BLaER1 treated with 17β-estradiol and CSF1 and Interleukin-3, amounts not matched to agents 10 nM and 100 nM (cell line): ENCODE results near the gene KCTD15.

Source experiments
- H3K27ac ChIP-seq, 11 experiments: shearing (Covaris generic); formaldehyde crosslinking; 2 replicates each; pipeline ENCODE4 v1.8.1; 2022
- H3K27me3 ChIP-seq, 11 experiments: shearing (Covaris generic); formaldehyde crosslinking; 2 replicates each; pipeline ENCODE4 v1.8.1; 2022
- H3K36me3 ChIP-seq, 11 experiments: shearing (Covaris generic); formaldehyde crosslinking; 2 replicates each; pipeline ENCODE4 v1.8.1; 2022
- H3K4me1 ChIP-seq, 10 experiments: shearing (Covaris generic); formaldehyde crosslinking; 2 replicates each; pipeline ENCODE4 v1.8.1; 2022
- H3K4me2 ChIP-seq, 11 experiments: shearing (Covaris generic); formaldehyde crosslinking; 2 replicates each; pipeline ENCODE4 v1.8.1; 2022
- H3K4me3 ChIP-seq, 10 experiments: shearing (Covaris generic); formaldehyde crosslinking; 2 replicates each; pipeline ENCODE4 v1.8.1; 2022
- H3K9ac ChIP-seq, 11 experiments: shearing (Covaris generic); formaldehyde crosslinking; 2 replicates each; pipeline ENCODE4 v1.8.1; 2022
- H3K9me3 ChIP-seq, 11 experiments: shearing (Covaris generic); formaldehyde crosslinking; replicated peaks in 1 of 11; 2 replicates each; pipeline ENCODE4 v1.8.1; 2022
- H4K20me1 ChIP-seq, 11 experiments: shearing (Covaris generic); formaldehyde crosslinking; 2 replicates each; pipeline ENCODE4 v1.8.1; 2022
- Cebpa-rat ChIP-seq, 11 experiments: shearing (Covaris generic); IDR thresholded peaks; 2 replicates each; pipeline ENCODE4 v1.8.1; 2022

KCTD15 gene

DNA sequence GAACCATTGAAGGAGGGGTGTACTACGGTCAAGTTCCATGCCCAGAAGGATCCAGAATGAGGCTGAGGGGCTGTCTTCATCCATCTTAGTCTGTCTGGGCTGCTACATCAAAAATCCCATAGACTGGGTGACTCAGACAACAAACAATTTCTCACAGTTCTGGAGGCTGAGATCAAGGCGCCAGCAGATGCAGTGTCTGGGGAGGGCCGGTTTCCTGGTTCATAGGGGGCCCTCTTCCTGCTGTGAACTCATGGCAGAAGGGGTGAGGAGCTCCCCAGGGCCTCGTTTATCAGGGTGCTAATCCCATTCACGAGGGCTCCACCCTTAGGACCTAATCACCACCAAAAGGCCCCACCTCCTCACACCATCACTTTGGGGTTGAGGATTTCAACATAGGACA is 14.7 kb upstream of the KCTD15 start:
- no peak overlapping the region for H3K4me3 ChIP-seq
- H3K9ac ChIP-seq, result no peak overlapping the region
- TF ChIP-seq Cebpa-rat (IDR thresholded peaks at IDR 0.05), result no peak
- H3K27me3 ChIP-seq, result peaks cover 0 to 12% (median 7%) of the 10 kb centered on the region in 11 experiments; a peak in 7 of 22 replicates
- peak overlapping the region in 4 of 11 experiments; percentile 11 to 24 (median 15); a peak in 5 of 22 replicates for H3K4me2 ChIP-seq
- H3K9me3 ChIP-seq, result peaks cover 0 to 9% (median 0%) of the 10 kb centered on the region in 11 experiments; a peak in 7 of 22 replicates
- H4K20me1 ChIP-seq, result peaks cover 0 to 5% (median 0%) of the 10 kb centered on the region in 11 experiments; a peak in 2 of 22 replicates
- H3K4me1 ChIP-seq, result peaks cover 3 to 27% (median 9%) of the 10 kb centered on the region in 10 experiments; a peak in 15 of 20 replicates
- H3K27ac ChIP-seq, result no peak overlapping the region
- no peaks in the 10 kb centered on the region for H3K36me3 ChIP-seq

DNA sequence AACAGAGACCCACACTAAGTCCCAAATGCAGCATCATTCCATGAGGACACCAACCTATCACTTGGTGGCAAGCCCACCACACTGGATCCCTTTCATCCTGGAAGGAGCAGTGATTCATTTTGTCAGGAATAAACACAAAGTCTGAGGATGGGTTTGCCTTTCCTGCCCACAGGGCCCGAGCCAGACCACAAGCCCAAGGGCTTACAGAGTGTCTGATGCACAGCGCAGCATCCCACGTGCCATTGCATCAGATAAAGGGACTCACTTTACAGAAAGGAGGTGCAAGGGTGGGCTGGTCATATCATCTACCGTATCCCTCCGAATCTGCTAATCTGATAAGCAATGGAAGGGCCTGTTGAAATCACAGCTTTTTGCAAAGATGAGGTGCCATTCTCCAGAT is 12.2 kb upstream of the KCTD15 start:
- H3K27ac ChIP-seq, result no peak overlapping the region
- H3K4me1 ChIP-seq, result peaks cover 0 to 16% (median 6%) of the 10 kb centered on the region in 10 experiments; a peak in 12 of 20 replicates
- H3K27me3 ChIP-seq, result no peaks in the 10 kb centered on the region
- no peak overlapping the region for H3K9ac ChIP-seq
- H3K4me2 ChIP-seq, result no peak overlapping the region
- H3K36me3 ChIP-seq, result no peaks in the 10 kb centered on the region
- H4K20me1 ChIP-seq, result no peaks in the 10 kb centered on the region
- peaks cover 0 to 9% (median 0%) of the 10 kb centered on the region in 11 experiments; a peak in 7 of 22 replicates for H3K9me3 ChIP-seq
- no peak overlapping the region for H3K4me3 ChIP-seq
- no peak for TF ChIP-seq Cebpa-rat (IDR thresholded peaks at IDR 0.05)

DNA sequence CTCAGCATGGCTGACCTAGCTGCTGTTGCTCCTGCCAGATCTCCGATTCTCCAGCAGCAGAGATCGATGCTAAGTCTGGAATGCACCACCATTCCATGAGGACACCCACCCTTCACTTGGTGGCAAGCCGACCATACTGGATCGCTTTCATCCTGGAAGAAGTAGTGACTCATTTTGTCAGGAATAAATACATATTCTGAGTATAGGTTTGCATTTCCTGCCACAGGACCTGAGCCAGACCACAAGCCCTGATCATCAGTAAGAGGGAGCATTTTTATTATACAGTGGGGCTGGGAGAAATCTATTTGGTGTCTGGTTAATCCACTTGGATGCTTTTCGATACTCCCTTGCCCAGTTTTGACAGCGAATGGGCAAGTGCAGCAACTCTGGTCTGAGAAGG is 10.9 kb upstream of the KCTD15 start:
- peaks cover 0 to 16% (median 6%) of the 10 kb centered on the region in 10 experiments; a peak in 12 of 20 replicates for H3K4me1 ChIP-seq
- peak overlapping the region in 7 of 11 experiments; percentile 5 to 42 (median 19); a peak in 7 of 22 replicates for H3K4me2 ChIP-seq
- no peaks in the 10 kb centered on the region for H3K27me3 ChIP-seq
- H4K20me1 ChIP-seq, result no peaks in the 10 kb centered on the region
- no peak for TF ChIP-seq Cebpa-rat (IDR thresholded peaks at IDR 0.05)
- H3K9ac ChIP-seq, result no peak overlapping the region
- peaks cover 0 to 9% (median 0%) of the 10 kb centered on the region in 11 experiments; a peak in 7 of 22 replicates for H3K9me3 ChIP-seq
- H3K4me3 ChIP-seq, result no peak overlapping the region
- H3K36me3 ChIP-seq, result no peaks in the 10 kb centered on the region
- H3K27ac ChIP-seq, result no peak overlapping the region

DNA sequence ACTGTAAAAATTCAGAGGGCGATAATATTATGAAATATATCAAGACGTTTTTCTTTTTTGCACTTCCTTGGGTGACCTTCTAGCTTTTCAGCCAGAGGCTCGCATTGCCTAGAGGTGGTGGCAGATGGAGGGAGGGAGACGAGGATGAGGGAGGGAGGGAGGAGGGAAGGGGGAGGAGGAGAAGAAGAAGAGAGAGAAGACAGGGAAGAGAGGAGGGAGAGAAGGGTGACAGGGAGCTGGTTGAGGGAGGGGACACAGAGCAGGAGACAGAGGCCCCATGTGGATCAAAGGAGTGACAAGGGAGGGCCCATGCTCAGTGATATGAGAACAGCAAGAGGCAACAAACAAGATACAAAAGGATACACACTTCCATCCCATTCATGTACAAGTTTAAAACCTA is 8.0 kb upstream of the KCTD15 start:
- H3K4me2 ChIP-seq, result no peak overlapping the region
- no peaks in the 10 kb centered on the region for H4K20me1 ChIP-seq
- H3K4me3 ChIP-seq, result no peak overlapping the region
- H3K27me3 ChIP-seq, result no peaks in the 10 kb centered on the region
- H3K9ac ChIP-seq, result no peak overlapping the region
- H3K27ac ChIP-seq, result no peak overlapping the region
- peaks cover 0 to 17% (median 11%) of the 10 kb centered on the region in 10 experiments; a peak in 14 of 20 replicates for H3K4me1 ChIP-seq
- no peak for TF ChIP-seq Cebpa-rat (IDR thresholded peaks at IDR 0.05)
- no peaks in the 10 kb centered on the region for H3K36me3 ChIP-seq
- no peaks in the 10 kb centered on the region for H3K9me3 ChIP-seq

DNA sequence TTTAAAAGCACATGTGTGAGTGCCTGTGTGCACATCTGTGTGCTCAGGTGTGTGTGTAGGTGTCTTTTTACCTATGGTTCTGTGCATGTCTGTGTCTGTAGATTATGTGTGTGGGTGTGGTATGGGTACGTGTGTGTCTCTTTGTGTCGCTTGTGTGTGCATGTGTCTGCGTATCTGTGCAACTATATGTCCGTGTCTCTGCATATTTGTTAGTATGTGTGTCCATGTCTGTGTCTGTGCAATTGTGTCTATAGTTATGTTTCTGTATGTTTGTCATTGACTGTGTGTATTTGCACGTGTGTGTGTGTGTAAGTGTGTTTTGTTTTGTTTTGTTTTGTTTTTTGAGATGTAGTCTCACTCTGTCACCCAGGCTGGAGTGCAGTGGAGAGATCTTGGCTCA is 7.3 kb upstream of the KCTD15 start:
- no peak overlapping the region for H3K27ac ChIP-seq
- no peaks in the 10 kb centered on the region for H3K36me3 ChIP-seq
- no peaks in the 10 kb centered on the region for H3K9me3 ChIP-seq
- H3K4me3 ChIP-seq, result no peak overlapping the region
- no peak for TF ChIP-seq Cebpa-rat (IDR thresholded peaks at IDR 0.05)
- no peaks in the 10 kb centered on the region for H4K20me1 ChIP-seq
- no peaks in the 10 kb centered on the region for H3K27me3 ChIP-seq
- H3K9ac ChIP-seq, result no peak overlapping the region
- H3K4me2 ChIP-seq, result no peak overlapping the region
- H3K4me1 ChIP-seq, result peaks cover 2 to 19% (median 14%) of the 10 kb centered on the region in 10 experiments

DNA sequence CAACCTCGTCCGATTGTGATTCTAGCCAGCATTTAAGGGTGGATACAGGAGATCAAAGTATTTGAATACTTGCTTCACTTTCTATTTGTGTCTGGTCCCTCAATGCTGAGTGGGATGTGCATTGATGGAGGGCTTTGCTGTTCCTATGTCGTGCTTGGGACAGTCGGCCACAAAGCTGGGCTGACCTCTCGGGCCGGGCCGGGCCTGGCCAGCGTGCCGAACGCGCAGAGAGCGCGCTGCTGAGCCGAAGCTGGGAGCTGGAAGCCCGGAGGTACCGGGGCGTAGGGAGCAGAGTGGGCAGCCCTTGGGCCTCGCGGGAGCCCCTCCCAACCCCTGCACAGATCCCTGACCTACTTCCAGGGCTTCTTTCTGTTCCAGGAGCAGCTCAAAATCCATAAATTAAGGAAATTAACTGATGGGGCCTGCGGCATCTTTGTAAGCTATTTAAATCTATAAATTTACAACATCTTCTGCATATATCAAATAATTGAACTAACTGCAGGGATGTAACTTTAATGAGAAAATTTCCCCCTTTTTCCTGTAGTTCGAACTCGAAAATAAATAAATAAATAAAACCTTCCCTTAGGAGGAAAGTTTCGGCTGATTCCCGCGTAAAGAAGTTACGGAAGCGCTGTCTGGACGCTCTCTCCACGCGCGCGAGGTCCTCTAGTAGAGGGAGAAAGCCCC is 1.8 kb upstream of the KCTD15 start:
- peaks cover 0 to 13% (median 8%) of the 10 kb centered on the region in 11 experiments; a peak in 15 of 22 replicates for H3K36me3 ChIP-seq
- peak overlapping the region; percentile 89 to 100 (median 100) for H3K27ac ChIP-seq
- H4K20me1 ChIP-seq, result peaks cover 0 to 18% (median 15%) of the 10 kb centered on the region in 11 experiments; a peak in 15 of 22 replicates
- no peak for TF ChIP-seq Cebpa-rat (IDR thresholded peaks at IDR 0.05)
- peak overlapping the region; percentile 95 to 100 (median 100) for H3K9ac ChIP-seq
- H3K27me3 ChIP-seq, result no peaks in the 10 kb centered on the region
- H3K9me3 ChIP-seq, result no peaks in the 10 kb centered on the region
- peak overlapping the region; percentile 76 to 94 (median 86) for H3K4me3 ChIP-seq
- H3K4me1 ChIP-seq, result peaks cover 23 to 37% (median 32%) of the 10 kb centered on the region in 10 experiments
- peak overlapping the region; percentile 78 to 96 (median 91) for H3K4me2 ChIP-seq

DNA sequence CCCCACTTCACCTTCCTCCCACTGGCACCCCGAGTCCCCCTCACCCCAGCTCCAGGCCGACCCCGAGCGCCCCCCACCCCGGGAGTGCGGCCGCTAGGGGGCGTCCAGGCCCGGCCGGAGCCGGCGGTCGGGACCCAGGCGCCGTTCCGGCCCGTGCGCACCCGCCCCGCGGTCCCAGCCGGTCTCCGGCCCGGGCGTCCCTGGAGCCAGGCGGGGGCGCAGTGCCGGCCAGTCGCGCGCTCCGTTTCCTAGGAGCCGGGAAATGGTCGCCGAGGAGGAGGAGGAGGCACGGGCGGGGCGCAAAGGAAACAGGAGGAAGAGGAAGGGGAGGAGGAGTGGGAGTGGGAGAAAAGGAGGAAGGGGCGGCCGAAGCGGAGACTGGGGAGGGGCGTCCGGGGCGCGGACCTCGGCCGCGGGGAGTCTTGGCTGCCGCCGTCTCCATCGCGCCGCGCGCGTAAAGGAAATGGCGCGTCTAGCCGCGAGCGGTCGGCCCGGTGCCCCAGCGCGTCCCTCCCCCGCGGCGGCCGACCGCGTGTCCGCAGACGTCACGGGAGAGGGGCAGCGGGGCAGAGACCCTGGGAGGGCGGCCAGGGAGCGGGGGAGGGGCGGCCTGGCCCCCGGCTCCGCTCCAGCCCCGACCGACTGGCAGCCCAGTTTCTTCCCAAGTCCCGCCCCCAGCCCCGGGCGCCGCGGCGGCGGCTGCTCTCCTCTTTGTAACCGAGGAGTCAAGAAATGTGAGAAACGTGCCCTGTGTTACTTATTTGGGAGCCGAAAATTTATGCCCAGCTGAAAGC is 1.1 kb upstream of the KCTD15 start:
- peak overlapping the region; percentile 89 to 100 (median 100) for H3K27ac ChIP-seq
- TF ChIP-seq Cebpa-rat (IDR thresholded peaks at IDR 0.05), result no peak
- H3K27me3 ChIP-seq, result no peaks in the 10 kb centered on the region
- H3K9me3 ChIP-seq, result no peaks in the 10 kb centered on the region
- peak overlapping the region; percentile 78 to 96 (median 91) for H3K4me2 ChIP-seq
- peaks cover 25 to 45% (median 39%) of the 10 kb centered on the region in 10 experiments for H3K4me1 ChIP-seq
- H4K20me1 ChIP-seq, result peaks cover 0 to 25% (median 21%) of the 10 kb centered on the region in 11 experiments; a peak in 16 of 22 replicates
- H3K36me3 ChIP-seq, result peaks cover 5 to 21% (median 15%) of the 10 kb centered on the region in 11 experiments; a peak in 19 of 22 replicates
- peak overlapping the region; percentile 76 to 94 (median 86) for H3K4me3 ChIP-seq
- peak overlapping the region; percentile 95 to 100 (median 100) for H3K9ac ChIP-seq

DNA sequence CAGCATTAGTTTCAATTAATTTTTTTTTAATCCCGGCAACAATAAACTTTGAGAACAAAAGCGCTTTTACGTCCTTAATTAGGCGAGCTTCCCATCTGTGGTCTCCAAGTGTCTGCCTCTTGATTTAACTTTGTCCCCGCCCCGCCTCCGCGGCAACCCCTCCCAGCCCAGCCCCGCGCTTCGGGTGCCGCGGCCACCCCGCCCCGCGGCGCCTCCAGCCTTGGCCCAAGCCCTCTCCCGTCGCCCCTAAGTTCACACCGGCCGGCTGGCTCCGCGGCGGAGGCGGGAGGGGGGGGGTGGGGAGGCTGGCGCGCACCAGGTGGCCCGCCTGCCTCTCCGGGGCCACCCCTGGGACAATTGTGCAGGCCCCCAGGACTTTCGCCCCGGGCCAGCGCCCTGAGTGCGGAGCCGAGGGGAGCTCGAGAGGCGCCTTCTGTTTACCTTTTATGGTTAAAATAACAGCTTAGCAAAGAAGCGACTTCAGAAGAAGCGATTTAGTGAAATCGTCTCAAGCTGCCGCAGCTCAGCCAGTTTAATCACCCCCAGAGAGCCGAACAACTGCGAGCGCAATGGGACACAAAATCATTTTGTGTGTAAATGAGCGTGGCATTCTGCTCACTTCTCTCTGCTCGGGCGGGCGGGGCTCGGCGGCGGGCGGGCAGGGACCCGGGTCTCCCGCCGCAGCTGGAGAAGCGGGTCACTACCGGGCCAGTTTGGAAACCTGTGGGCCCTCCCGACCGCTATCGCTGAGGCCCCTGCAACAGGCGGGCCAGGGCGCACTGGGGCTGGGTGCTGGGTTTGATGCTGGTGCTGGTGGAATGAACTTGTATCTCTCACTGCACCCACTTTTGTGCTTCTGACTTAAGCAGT is 1.4 kb downstream of the KCTD15 start:
- Histone ChIP-seq H3K27me3 (no peaks in the 10 kb centered on the region), H3K36me3 (peaks cover 29 to 45% (median 40%) of the 10 kb centered on the region in 11 experiments), H4K20me1 (peaks cover 0 to 50% (median 41%) of the 10 kb centered on the region in 11 experiments; a peak in 17 of 22 replicates), H3K4me3 (peak overlapping the region; percentile 76 to 94 (median 86)), H3K4me2 (peak overlapping the region; percentile 84 to 95 (median 91)), H3K27ac (peak overlapping the region in 9 of 11 experiments; percentile 97 to 100 (median 100); a peak in 18 of 22 replicates), H3K9me3 (no peaks in the 10 kb centered on the region), H3K4me1 (peaks cover 32 to 58% (median 56%) of the 10 kb centered on the region in 10 experiments), H3K9ac (peak overlapping the region; percentile 87 to 100 (median 100); a peak in 21 of 22 replicates)
- no peak for TF ChIP-seq Cebpa-rat (IDR thresholded peaks at IDR 0.05)
